Glutamatergic neuron (in vitro differentiated cells): ENCODE data around the gene OCIAD2. TPM values are rescaled to one million over a fixed set of nuclear protein-coding genes. Genes with fewer than 3 reads are reported as not detected.
"Not testable (repeated sequence)": the region's sequence is repeated elsewhere in the genome, so short reads cannot be mapped to it uniquely, and the experiment has no call there.

Source experiments
- DNase-seq: peaks from one replicate; pipeline ENCODE4 v3.0.0; 2022
- H3K27ac Mint-ChIP-seq: one replicate; pipeline ENCODE4 v1.8.0; 2020; ENCODE audit warnings: mild to moderate bottlenecking, mixed read lengths, inconsistent platforms; ENCODE audit not compliant: unreplicated experiment
- H3K27me3 Mint-ChIP-seq: one replicate; pipeline ENCODE4 v1.8.0; 2020; ENCODE audit warnings: mild to moderate bottlenecking, moderate library complexity, mixed read lengths, inconsistent platforms; ENCODE audit not compliant: unreplicated experiment
- H3K36me3 Mint-ChIP-seq: one replicate; pipeline ENCODE4 v1.8.0; 2020; ENCODE audit warnings: mild to moderate bottlenecking, mixed read lengths, inconsistent platforms; ENCODE audit not compliant: unreplicated experiment
- H3K4me1 Mint-ChIP-seq: one replicate; pipeline ENCODE4 v1.8.0; 2020; ENCODE audit warnings: mild to moderate bottlenecking, low read depth, mixed read lengths, inconsistent platforms; ENCODE audit not compliant: unreplicated experiment
- H3K4me3 Mint-ChIP-seq: one replicate; pipeline ENCODE4 v1.8.0; 2020; ENCODE audit warnings: mild to moderate bottlenecking, mixed read lengths, inconsistent platforms; ENCODE audit not compliant: unreplicated experiment
- H3K9me3 Mint-ChIP-seq: one replicate; pipeline ENCODE4 v1.8.0; 2020; ENCODE audit warnings: mild to moderate bottlenecking, moderate library complexity, mixed read lengths, inconsistent platforms; ENCODE audit not compliant: unreplicated experiment
- CTCF ChIP-seq: fragments of 200-600 bp; sonication (generic); IDR thresholded peaks from one replicate; pipeline ENCODE4 v1.5.0; 2021; ENCODE audit not compliant: partially characterized antibody, unreplicated experiment
- total RNA-seq: library from RNA; stranded (reverse); fragmentation: NEBNext Ultra II Directional; extraction: Animal tissue kit (Norgen Biotek cat#: 25700); gene quantifications from one replicate; pipeline ENCODE4 v1.2.1, GENCODE V29; 2021; ENCODE audit not compliant: unreplicated experiment

Gene OCIAD2
- total RNA-seq, 1 donor from 2014 or later = 66.7 TPM

DNA sequence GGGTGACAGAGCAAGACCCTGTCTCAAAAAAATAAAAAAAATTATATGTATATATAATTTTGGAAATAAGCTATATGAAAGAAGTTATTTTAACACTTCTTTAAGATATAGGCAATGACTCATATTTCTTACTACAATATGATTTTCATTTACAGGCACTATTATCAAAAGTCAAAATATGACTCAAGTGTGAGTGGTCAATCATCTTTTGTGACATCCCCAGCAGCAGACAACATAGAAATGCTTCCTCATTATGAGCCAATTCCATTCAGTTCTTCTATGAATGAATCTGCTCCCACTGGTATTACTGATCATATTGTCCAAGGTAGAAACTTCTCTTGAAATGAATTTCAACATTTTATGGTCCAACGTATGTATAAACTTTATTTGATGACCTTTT, 54.9 kb downstream of the OCIAD2 start:
- H3K27me3 Mint-ChIP-seq = no peaks in the 10 kb centered on the region
- peaks cover 2% of the 10 kb centered on the region for H3K4me1 Mint-ChIP-seq
- H3K36me3 Mint-ChIP-seq = peaks cover 3% of the 10 kb centered on the region
- H3K9me3 Mint-ChIP-seq = no peaks in the 10 kb centered on the region
- no peak for DNase-seq
- no peak overlapping the region for H3K27ac Mint-ChIP-seq
- no peak for TF ChIP-seq CTCF
- H3K4me3 Mint-ChIP-seq = no peak overlapping the region

DNA sequence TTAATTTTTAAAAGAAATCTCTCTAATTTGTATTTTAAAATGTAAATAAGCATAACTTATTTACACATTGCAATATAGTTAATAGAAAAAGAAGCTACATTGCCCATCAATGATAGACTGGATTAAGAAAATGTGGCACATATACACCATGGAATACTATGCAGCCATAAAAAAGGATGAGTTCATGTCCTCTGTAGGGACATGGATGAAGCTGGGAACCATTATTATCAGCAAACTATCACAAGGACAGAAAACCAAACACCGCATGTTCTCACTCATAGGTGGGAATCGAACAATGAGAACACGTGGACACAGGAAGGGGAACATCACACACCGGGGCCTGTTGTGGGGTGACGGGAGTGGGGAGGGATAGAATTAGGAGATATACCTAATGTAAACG, 57.8 kb downstream of the OCIAD2 start:
- peaks cover 19% of the 10 kb centered on the region for H3K4me1 Mint-ChIP-seq
- H3K27ac Mint-ChIP-seq, H3K4me3 Mint-ChIP-seq, DNase-seq, H3K27me3 Mint-ChIP-seq, H3K9me3 Mint-ChIP-seq, H3K36me3 Mint-ChIP-seq: not testable (repeated sequence)

GRCh38 chr4:48844843-48845242, 61.7 kb downstream of the OCIAD2 start:
- H3K27me3 Mint-ChIP-seq = peaks cover 2% of the 10 kb centered on the region
- peaks cover 2% of the 10 kb centered on the region for H3K9me3 Mint-ChIP-seq
- no peak overlapping the region for H3K27ac Mint-ChIP-seq
- no peak for TF ChIP-seq CTCF
- H3K4me3 Mint-ChIP-seq = no peak overlapping the region
- no peak for DNase-seq
- H3K36me3 Mint-ChIP-seq = peaks cover 8% of the 10 kb centered on the region
- H3K4me1 Mint-ChIP-seq = peaks cover 26% of the 10 kb centered on the region

DNA sequence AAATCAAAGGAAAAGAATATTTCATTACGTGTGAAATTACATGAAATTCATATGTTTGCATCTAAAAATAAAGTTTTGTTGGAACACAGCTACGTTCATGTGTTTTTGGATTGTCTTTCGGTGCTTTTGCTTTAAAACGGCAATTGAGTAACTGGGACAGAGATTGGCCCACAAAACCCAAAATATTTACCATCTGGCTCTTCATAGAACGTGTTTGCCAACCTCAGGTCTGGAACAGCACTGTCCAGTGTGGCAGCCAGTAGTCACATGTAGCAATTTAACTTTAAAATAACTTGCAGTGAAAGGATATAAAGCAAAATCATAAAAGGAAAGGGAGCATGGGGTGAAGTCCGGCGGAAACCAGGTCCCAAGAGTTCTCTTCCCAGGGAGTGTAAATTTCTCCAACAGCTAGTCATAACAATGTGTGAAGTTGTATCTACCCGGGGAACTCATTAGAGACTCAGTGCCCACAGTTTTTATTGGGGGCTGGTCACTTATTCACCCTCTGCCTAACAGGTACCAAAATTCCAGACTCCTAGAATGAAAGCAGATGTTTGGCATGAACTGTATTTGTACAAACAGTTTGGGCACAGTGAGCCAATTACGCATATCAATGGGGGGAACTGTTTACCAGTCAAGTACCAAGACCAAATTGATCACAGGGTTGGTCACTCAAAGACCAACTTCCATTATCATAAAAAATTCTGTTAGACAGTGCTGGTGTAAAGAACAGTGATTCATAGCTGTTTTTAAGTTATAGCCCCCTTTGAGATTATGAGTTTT, 65.3 kb downstream of the OCIAD2 start:
- Mint-ChIP-seq H3K27ac (no peak overlapping the region), H3K4me3 (no peak overlapping the region), H3K36me3 (peaks cover 5% of the 10 kb centered on the region), H3K27me3 (peaks cover 2% of the 10 kb centered on the region), H3K9me3 (peaks cover 2% of the 10 kb centered on the region), H3K4me1 (peaks cover 23% of the 10 kb centered on the region)
- no peak for TF ChIP-seq CTCF
- DNase-seq = no peak

- H3K36me3 Mint-ChIP-seq = no peaks in the 10 kb centered on the region
- no peak for DNase-seq
- H3K27me3 Mint-ChIP-seq = no peaks in the 10 kb centered on the region
- no peak overlapping the region for H3K4me3 Mint-ChIP-seq
- TF ChIP-seq CTCF = no peak
- H3K9me3 Mint-ChIP-seq = no peaks in the 10 kb centered on the region
- no peaks in the 10 kb centered on the region for H3K4me1 Mint-ChIP-seq
- H3K27ac Mint-ChIP-seq = no peak overlapping the region
Observed at GRCh38 chr4:48836658-48837057, 69.9 kb downstream of the OCIAD2 start.

Other genes with a start within 250 kb of the OCIAD2 start
- 190 TPM for gene FRYL, start 126.5 kb downstream of the OCIAD2 start, total RNA-seq
- 163 TPM for gene OCIAD1, start 75.7 kb downstream of the OCIAD2 start, total RNA-seq
- gene CWH43, start 79.5 kb upstream of the OCIAD2 start, total RNA-seq = not detected